HCT116 (cell line): ENCODE measurements around the gene PCDHA11. TPM values are rescaled to one million over a fixed set of nuclear protein-coding genes. Genes with fewer than 3 reads are reported as not detected.

Source experiments
- ATAC-seq: fragments of 200-7000 bp; cut with Tn5 transposase; 2 replicates; pipeline ENCODE4 v1.9.1; 2020; ENCODE audit warnings: mild to moderate bottlenecking, moderate library complexity
- BruUV-seq: library from RNA; stranded (reverse); fragments of 400-500 nt; replicated peaks from 2 replicates; lab custom pipeline; 2021; lab: Mats Ljungman, UMichigan
- CTCF ChIA-PET: fragments of 300-600 bp; sonication (Branson Sonifier 250); formaldehyde crosslinking; loops from one replicate; lab custom pipeline; 2021; ENCODE audit warnings: antibody characterized with exemption; lab: Charles Lee
- POLR2A ChIA-PET: fragments of 300-600, 350-600 bp; sonication (Branson Sonifier 250); formaldehyde crosslinking; loops from one replicate; lab custom pipeline; 2021; ENCODE audit warnings: antibody characterized with exemption; lab: Charles Lee
- RAD21 ChIA-PET, 2 experiments: fragments of 300-600 bp; sonication (Branson Sonifier 250); formaldehyde crosslinking; loops; one replicate each; lab custom pipeline; 2023; ENCODE audit warnings: low total read pairs in 2 of 2; ENCODE audit not compliant: uncharacterized antibody in 2 of 2, unreplicated experiment in 2 of 2, low non-redundant PET in 1 of 2; lab: Charles Lee
- DNase-seq: peaks from one replicate; pipeline ENCODE4 v3.0.0-alpha.2; 2010; ENCODE audit warnings: low read depth, low spot score
- H2AFZ ChIP-seq: fragments of 200-600 bp; shearing (Covaris generic), sonication (generic); 2 replicates; pipeline ENCODE4 v1.6.1; 2017; ENCODE audit warnings: low read depth, mixed run types, mixed read lengths, antibody characterized with exemption, low read length; ENCODE audit not compliant: poor library complexity, severe bottlenecking
- H3K27ac ChIP-seq: 2 replicates; pipeline ENCODE4 v1.5.1; 2012; ENCODE audit warnings: low read depth, low read length
- H3K27me3 ChIP-seq: fragments of 200-600 bp; sonication (generic); 2 replicates; pipeline ENCODE4 v1.6.1; 2016; ENCODE audit warnings: mixed run types, low read length, mixed read lengths; ENCODE audit not compliant: insufficient read depth
- H3K36me3 ChIP-seq, 2 experiments: fragments of 200-500 bp in 1 of 2; fragments of 200-600 bp in 1 of 2; sonication (Bioruptor generic) in 1 of 2; sonication (generic) in 1 of 2; 2 replicates each; pipeline versions ENCODE4 v1.5.1 to v1.6.1; 2014 to 2016; ENCODE audit warnings: low read length in 2 of 2, inconsistent platforms in 1 of 2, mixed read lengths in 1 of 2, mixed run types in 1 of 2; ENCODE audit not compliant: insufficient read depth in 2 of 2, control insufficient read depth in 1 of 2
- H3K4me1 ChIP-seq, 2 experiments: fragments of 200-600 bp in 1 of 2; sonication (generic) in 1 of 2; 2 replicates each; pipeline versions ENCODE4 v1.5.1 to v1.6.1; 2012 to 2017; ENCODE audit warnings: low read length in 2 of 2, inconsistent platforms in 1 of 2, mild to moderate bottlenecking in 1 of 2, mixed read lengths in 1 of 2, mixed run types in 1 of 2, moderate library complexity in 1 of 2; ENCODE audit not compliant: insufficient read depth in 2 of 2, control insufficient read depth in 1 of 2
- H3K4me2 ChIP-seq: fragments of 200-600 bp; sonication (generic); 2 replicates; pipeline ENCODE4 v1.6.1; 2017; ENCODE audit warnings: mixed run types, low read length, mixed read lengths
- H3K4me3 ChIP-seq, 2 experiments: fragments of 200-600 bp in 1 of 2; sonication (generic) in 1 of 2; replicated peaks in 1 of 2; 2 replicates each; pipeline ENCODE4 v1.5.1; 2011 to 2016; ENCODE audit warnings: low read length in 2 of 2, control low read depth in 1 of 2, low read depth in 1 of 2, mild to moderate bottlenecking in 1 of 2, mixed read lengths in 1 of 2, mixed run types in 1 of 2
- H3K79me2 ChIP-seq: fragments of 200-600 bp; sonication (generic); 2 replicates; pipeline ENCODE4 v1.6.1; 2017; ENCODE audit warnings: mild to moderate bottlenecking, mixed run types, low read length, moderate library complexity, mixed read lengths; ENCODE audit not compliant: insufficient read depth
- H3K9ac ChIP-seq: fragments of 200-600 bp; sonication (generic); 2 replicates; pipeline ENCODE4 v1.6.1; 2016; ENCODE audit warnings: low read length, mixed read lengths
- H3K9me2 ChIP-seq: fragments of 200-600 bp; sonication (generic), shearing (Covaris generic); 2 replicates; pipeline ENCODE4 v1.6.1; 2017; ENCODE audit warnings: mixed run types, mild to moderate bottlenecking, moderate library complexity; ENCODE audit not compliant: insufficient read depth
- H3K9me3 ChIP-seq, 2 experiments: fragments of 200-500 bp in 1 of 2; fragments of 200-600 bp in 1 of 2; sonication (Bioruptor generic) in 1 of 2; sonication (generic) in 1 of 2; 2 replicates each; pipeline ENCODE4 v1.6.1; 2014 to 2017; ENCODE audit warnings: low read length in 2 of 2, mixed read lengths in 2 of 2, inconsistent platforms in 1 of 2, low read depth in 1 of 2, mild to moderate bottlenecking in 1 of 2, mixed run types in 1 of 2, moderate library complexity in 1 of 2; ENCODE audit not compliant: control insufficient read depth in 1 of 2, insufficient read depth in 1 of 2
- H4K20me1 ChIP-seq: fragments of 200-600 bp; sonication (generic), shearing (Covaris generic); 2 replicates; pipeline ENCODE4 v1.6.1; 2017; ENCODE audit warnings: mixed run types, mild to moderate bottlenecking, moderate library complexity; ENCODE audit not compliant: insufficient read depth
- CBX3 ChIP-seq: IDR thresholded peaks from 2 replicates; pipeline ENCODE4 v1.6.1; 2012; ENCODE audit warnings: low read depth
- CEBPB ChIP-seq: IDR thresholded peaks from 2 replicates; pipeline ENCODE4 v1.6.1; 2012; ENCODE audit warnings: low read depth
- ELF1 ChIP-seq: IDR thresholded peaks from 2 replicates; pipeline ENCODE4 v1.6.1; 2012; ENCODE audit warnings: low read depth, borderline replicate concordance
- FOSL1 ChIP-seq: IDR thresholded peaks from 2 replicates; pipeline ENCODE4 v1.6.1; 2012; ENCODE audit warnings: low read depth
- JUND ChIP-seq: IDR thresholded peaks from 2 replicates; pipeline ENCODE4 v1.6.1; 2012
- POLR2A ChIP-seq: IDR thresholded peaks from 2 replicates; pipeline ENCODE4 v1.7.0; 2011; ENCODE audit warnings: borderline replicate concordance; ENCODE audit not compliant: insufficient read depth, insufficient read length; ENCODE audit errors: extremely low read depth
- POLR2AphosphoS5 ChIP-seq: IDR thresholded peaks from 2 replicates; pipeline ENCODE4 v1.6.1; 2011; ENCODE audit warnings: mild to moderate bottlenecking, low read depth, low read length, moderate library complexity
- SIN3A ChIP-seq: IDR thresholded peaks from 2 replicates; pipeline ENCODE4 v1.6.1; 2012; ENCODE audit warnings: low read depth
- TCF7L2 ChIP-seq: IDR thresholded peaks from 2 replicates; pipeline ENCODE4 v1.7.0; 2011; ENCODE audit warnings: borderline replicate concordance, inconsistent platforms; ENCODE audit not compliant: insufficient read depth, insufficient read length; ENCODE audit errors: extremely low read depth
- ZFX ChIP-seq: fragments of 450-650 bp; IDR thresholded peaks from 2 replicates; pipeline ENCODE4 v1.6.1; 2017
- ZNF274 ChIP-seq: fragments of 200-500 bp; sonication (Bioruptor generic); IDR thresholded peaks from 2 replicates; pipeline ENCODE4 v1.6.1; 2014; ENCODE audit warnings: mild to moderate bottlenecking, low read depth, low read length, inconsistent platforms
- intact Hi-C: fragments of 100-400 bp; cut with micrococcal nuclease; formaldehyde crosslinking; loops from 2 replicates; pipeline ENCODE4 v1.10.0; 2022
- total RNA-seq: library from RNA; stranded (reverse); gene quantifications from one replicate; pipeline ENCODE4 v1.2.1, GENCODE V29; 2021; ENCODE audit not compliant: unreplicated experiment
- TF ChIP-seq, protein P1 (sequence below): IDR thresholded peaks from 2 replicates; pipeline ENCODE4 v1.6.1; 2012; ENCODE audit warnings: low read depth

Gene PCDHA11
- total RNA-seq, 1 experiment from 2014 or later: 0.27 TPM

- ChIA-PET CTCF (no interaction called here), POLR2A (no interaction called here)
- H3K9ac ChIP-seq: no peak overlapping the region
- no peaks in the 10 kb centered on the region for H3K79me2 ChIP-seq
- TF ChIP-seq JUND: no peak
- no peak for TF ChIP-seq CEBPB
- no peak for TF ChIP-seq FOSL1
- TF ChIP-seq POLR2AphosphoS5: no peak
- TF ChIP-seq TCF7L2: no peak
- TF ChIP-seq POLR2A: no peak
- TF ChIP-seq, protein P1, sequence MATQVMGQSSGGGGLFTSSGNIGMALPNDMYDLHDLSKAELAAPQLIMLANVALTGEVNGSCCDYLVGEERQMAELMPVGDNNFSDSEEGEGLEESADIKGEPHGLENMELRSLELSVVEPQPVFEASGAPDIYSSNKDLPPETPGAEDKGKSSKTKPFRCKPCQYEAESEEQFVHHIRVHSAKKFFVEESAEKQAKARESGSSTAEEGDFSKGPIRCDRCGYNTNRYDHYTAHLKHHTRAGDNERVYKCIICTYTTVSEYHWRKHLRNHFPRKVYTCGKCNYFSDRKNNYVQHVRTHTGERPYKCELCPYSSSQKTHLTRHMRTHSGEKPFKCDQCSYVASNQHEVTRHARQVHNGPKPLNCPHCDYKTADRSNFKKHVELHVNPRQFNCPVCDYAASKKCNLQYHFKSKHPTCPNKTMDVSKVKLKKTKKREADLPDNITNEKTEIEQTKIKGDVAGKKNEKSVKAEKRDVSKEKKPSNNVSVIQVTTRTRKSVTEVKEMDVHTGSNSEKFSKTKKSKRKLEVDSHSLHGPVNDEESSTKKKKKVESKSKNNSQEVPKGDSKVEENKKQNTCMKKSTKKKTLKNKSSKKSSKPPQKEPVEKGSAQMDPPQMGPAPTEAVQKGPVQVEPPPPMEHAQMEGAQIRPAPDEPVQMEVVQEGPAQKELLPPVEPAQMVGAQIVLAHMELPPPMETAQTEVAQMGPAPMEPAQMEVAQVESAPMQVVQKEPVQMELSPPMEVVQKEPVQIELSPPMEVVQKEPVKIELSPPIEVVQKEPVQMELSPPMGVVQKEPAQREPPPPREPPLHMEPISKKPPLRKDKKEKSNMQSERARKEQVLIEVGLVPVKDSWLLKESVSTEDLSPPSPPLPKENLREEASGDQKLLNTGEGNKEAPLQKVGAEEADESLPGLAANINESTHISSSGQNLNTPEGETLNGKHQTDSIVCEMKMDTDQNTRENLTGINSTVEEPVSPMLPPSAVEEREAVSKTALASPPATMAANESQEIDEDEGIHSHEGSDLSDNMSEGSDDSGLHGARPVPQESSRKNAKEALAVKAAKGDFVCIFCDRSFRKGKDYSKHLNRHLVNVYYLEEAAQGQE: no peak
- no peak for TF ChIP-seq ZNF274
- TF ChIP-seq ZFX: no peak
- no peak for TF ChIP-seq SIN3A
- no peak for TF ChIP-seq ELF1
- TF ChIP-seq CBX3: no peak
- TF ChIP-seq, all 23 proteins: peak for 0
- Histone ChIP-seq H3K4me3 (no peak overlapping the region), H3K27ac (no peak overlapping the region), H3K9me3 (no peaks in the 10 kb centered on the region; a peak in 1 of 4 replicates), H3K9me2 (no peaks in the 10 kb centered on the region), H3K4me1 (no peaks in the 10 kb centered on the region), H4K20me1 (no peaks in the 10 kb centered on the region), H2AFZ (no peak overlapping the region), H3K27me3 (no peaks in the 10 kb centered on the region), H3K36me3 (no peaks in the 10 kb centered on the region), H3K4me2 (no peak overlapping the region)
- DNase-seq: no peak
- BruUV-seq: no TSS peak
- intact Hi-C loops: loop anchor here (10.0 kb wide), 1 partner anchor 707 kb away; no protein-coding TSS in a partner anchor
- RAD21 ChIA-PET: no interaction called here
- ATAC-seq: no peak
Observed at GRCh38 chr5:140857177-140857986, 11.4 kb upstream of the PCDHA11 start.
